GM12878 (cell line): ENCODE results near the gene TPGS1. TPM values are rescaled to one million over a fixed set of nuclear protein-coding genes. Genes with fewer than 3 reads are reported as not detected.

Experiments
- ATAC-seq: fragments of 200-7000 bp; cut with Tn5 transposase; 3 replicates; pipeline ENCODE4 v1.9.1; 2020; ENCODE audit warnings: mild to moderate bottlenecking, moderate library complexity
- BruUV-seq: library from RNA; stranded (reverse); fragments of 400-500 nt; replicated peaks from 2 replicates; lab custom pipeline; 2021; lab: Mats Ljungman, UMichigan
- CTCF ChIA-PET: fragments of 300-600 bp; sonication (Branson Sonifier 250); formaldehyde crosslinking; extraction: SDS; loops from one replicate; lab custom pipeline; 2021; ENCODE audit warnings: inconsistent platforms; lab: Yijun Ruan, JAX
- POLR2A ChIA-PET: fragments of 350-600 bp; formaldehyde crosslinking; extraction: SDS; loops from one replicate; lab custom pipeline; 2021; ENCODE audit warnings: inconsistent platforms; lab: Charles Lee
- RAD21 ChIA-PET: fragments of 300-600 bp; sonication (Branson Sonifier 250); formaldehyde crosslinking; loops from one replicate; lab custom pipeline; 2023; ENCODE audit warnings: antibody characterized with exemption; ENCODE audit not compliant: unreplicated experiment; lab: Charles Lee
- SMC1A ChIA-PET: fragments of 300-600 bp; sonication (Branson Sonifier 250); formaldehyde crosslinking; loops from one replicate; lab custom pipeline; 2023; ENCODE audit not compliant: unreplicated experiment, uncharacterized antibody; lab: Charles Lee
- DNase-seq: peaks from one replicate; pipeline ENCODE4 v3.0.0-alpha.2; 2011; ENCODE audit warnings: low read depth, low spot score
- FAIRE-seq: peaks from 3 replicates; lab custom pipeline; 2011; peaks lifted over from hg19 to GRCh38; lab: Jason Lieb, UNC
- H2AFZ ChIP-seq: 2 replicates; pipeline ENCODE4 v1.6.0; 2011; ENCODE audit warnings: low read depth, low read length, control low read depth; ENCODE audit not compliant: control insufficient read depth
- H3K27ac ChIP-seq: 2 replicates; pipeline ENCODE4 v1.5.1; 2011; ENCODE audit warnings: control low read depth; ENCODE audit not compliant: control insufficient read depth, insufficient read depth
- H3K27me3 ChIP-seq, 2 experiments: replicated peaks in 1 of 2; 2 replicates each; pipeline versions ENCODE4 v1.6.0 to v1.6.1; 2011; ENCODE audit warnings: low read length in 1 of 2; ENCODE audit not compliant: control insufficient read depth in 2 of 2, insufficient read depth in 2 of 2
- H3K36me3 ChIP-seq, 2 experiments: 2 replicates each; pipeline ENCODE4 v1.5.1; 2011; ENCODE audit warnings: low read length in 1 of 2; ENCODE audit not compliant: control insufficient read depth in 2 of 2, insufficient read depth in 2 of 2
- H3K4me1 ChIP-seq: 2 replicates; pipeline ENCODE4 v1.6.1; 2011; ENCODE audit warnings: mild to moderate bottlenecking, low read length, moderate library complexity, mixed read lengths; ENCODE audit not compliant: control insufficient read depth, insufficient read depth
- H3K4me2 ChIP-seq: 2 replicates; pipeline ENCODE4 v1.6.0; 2011; ENCODE audit warnings: control low read depth; ENCODE audit not compliant: control insufficient read depth, insufficient read depth
- H3K4me3 ChIP-seq: fragments of 200-600 bp; sonication (generic); 2 replicates; pipeline ENCODE4 v1.5.1; 2016
- H3K79me2 ChIP-seq: 2 replicates; pipeline ENCODE4 v1.6.0; 2011; ENCODE audit warnings: low read length; ENCODE audit not compliant: control insufficient read depth, insufficient read depth
- H3K9ac ChIP-seq: 2 replicates; pipeline ENCODE4 v1.8.0; 2011; ENCODE audit warnings: low read length, control low read depth, mixed read lengths; ENCODE audit not compliant: control insufficient read depth, insufficient read depth
- H3K9me3 ChIP-seq: replicated peaks from 3 replicates; pipeline ENCODE4 v1.5.1; 2011; ENCODE audit warnings: mild to moderate bottlenecking, low read length; ENCODE audit not compliant: control insufficient read depth, insufficient read depth
- H4K20me1 ChIP-seq: 2 replicates; pipeline ENCODE4 v1.6.0; 2011; ENCODE audit not compliant: control insufficient read depth, insufficient read depth
- BRCA1 ChIP-seq: IDR thresholded peaks from 2 replicates; pipeline ENCODE4 v1.6.1; 2011; ENCODE audit warnings: low read depth, low read length, improper control_type of control experiment
- CUX1 ChIP-seq: IDR thresholded peaks from 2 replicates; pipeline ENCODE4 v1.6.1; 2012; ENCODE audit warnings: improper control_type of control experiment, low read depth, low read length; ENCODE audit not compliant: insufficient replicate concordance
- HCFC1 ChIP-seq: fragments of 150-350 bp; IDR thresholded peaks from 2 replicates; pipeline ENCODE4 v1.6.1; 2014; ENCODE audit warnings: low read length
- JUNB ChIP-seq: IDR thresholded peaks from 2 replicates; pipeline ENCODE4 v1.6.1; 2016; ENCODE audit warnings: antibody characterized with exemption, mild to moderate bottlenecking
- NR2C2 ChIP-seq: IDR thresholded peaks from 2 replicates; pipeline ENCODE4 v1.6.1; 2011; ENCODE audit warnings: borderline replicate concordance, low read depth; ENCODE audit not compliant: control insufficient read depth, insufficient read length
- PKNOX1 ChIP-seq: fragments of 450-650 bp; IDR thresholded peaks from 2 replicates; pipeline ENCODE4 v1.6.1; 2016; ENCODE audit warnings: mild to moderate bottlenecking
- RB1 ChIP-seq: fragments of 450-650 bp; formaldehyde crosslinking; IDR thresholded peaks from 2 replicates; pipeline ENCODE4 v1.6.1; 2017; ENCODE audit warnings: mild to moderate bottlenecking, borderline replicate concordance
- SIN3A ChIP-seq: IDR thresholded peaks from 2 replicates; pipeline ENCODE4 v1.6.1; 2012; ENCODE audit warnings: low read depth, low read length, improper control_type of control experiment
- SIX5 ChIP-seq: IDR thresholded peaks from 2 replicates; pipeline ENCODE4 v1.6.1; 2011; ENCODE audit warnings: mild to moderate bottlenecking, low read depth, low read length, moderate library complexity; ENCODE audit not compliant: severe bottlenecking
- SMARCA5 ChIP-seq: fragments of 450-650 bp; IDR thresholded peaks from 2 replicates; pipeline ENCODE4 v1.6.1; 2017; ENCODE audit warnings: mild to moderate bottlenecking
- WRNIP1 ChIP-seq: IDR thresholded peaks from 2 replicates; pipeline ENCODE4 v1.6.1; 2011; ENCODE audit warnings: low read depth, low read length, improper control_type of control experiment, borderline replicate concordance
- YBX1 ChIP-seq: fragments of 450-650 bp; IDR thresholded peaks from 2 replicates; pipeline ENCODE4 v1.6.1; 2016; ENCODE audit warnings: antibody characterized with exemption
- WGBS: methylation state at CpG from one replicate; pipeline ENCODE4 v1.1.6; 2016; ENCODE audit warnings: low lambda C conversion rate; ENCODE audit not compliant: insufficient replicate concordance, insufficient coverage; ENCODE audit errors: missing lambda C conversion rate; 5-methylcytosine and 5-hydroxymethylcytosine counted together
- in situ Hi-C: fragments of 300-500 bp; cut with MboI; formaldehyde crosslinking; loops from 9 replicates; pipeline ENCODE4 v1.14.3; 2018; ENCODE audit warnings: mixed read lengths
- intact Hi-C: fragments of 100-400 bp; cut with micrococcal nuclease; formaldehyde crosslinking; loops from one replicate; pipeline ENCODE4 v1.14.2; 2022; ENCODE audit not compliant: unreplicated experiment
- polyA plus RNA-seq, 11 experiments: library from polyadenylated mRNA; depleted of rRNA in 4 of 11; unstranded in 6 of 11; stranded (reverse) in 5 of 11; fragments of >200 nt; fragmentation: Nextera tagmentation in 4 of 11; fragmentation: Illumina TruSeq in 1 of 11; extraction: Ambion mirVana in 4 of 11; extraction: Trizol in 1 of 11; gene quantifications; 1 replicate in 1 of 11; 2 replicates in 10 of 11; pipeline versions ENCODE4 v1.2.1 to v1.2.3, GENCODE V29; 2011 to 2016; ENCODE audit warnings: inconsistent platforms in 2 of 11, missing spikeins in 2 of 11, low read depth in 1 of 11
- total RNA-seq, 4 experiments: library from RNA; depleted of rRNA in 3 of 4; stranded (reverse); fragments of >200 nt in 3 of 4; fragmentation: Illumina TruSeq in 1 of 4; extraction: Trizol in 1 of 4; gene quantifications; 2 replicates each; pipeline versions ENCODE4 v1.2.1 to v1.2.3, GENCODE V29; 2013 to 2021

Gene TPGS1
- total and polyA plus RNA-seq, 10 of the 15 experiments (the other 5 are each of a cell fraction or from before 2014, with no cell fraction given): 0.24 to 24.7 (median 7.7) TPM; not detected in 2

GRCh38 chr19:474126-475078, 32.9 kb upstream of the TPGS1 start (continued):
- TF ChIP-seq SIX5 (no peak), HCFC1 (no peak), SMARCA5 (no peak), YBX1 (no peak)

- intact Hi-C loops: no loop called here
- CTCF ChIA-PET: no interaction called here
- TF ChIP-seq PKNOX1 (no peak), JUNB (no peak), CUX1 (no peak), BRCA1 (no peak), SMARCA5 (no peak), NR2C2 (no peak), SIN3A (no peak), WRNIP1 (no peak), RB1 (no peak)
- TF ChIP-seq, all 136 proteins: peak for 0
- no peaks in the 10 kb centered on the region for H3K36me3 ChIP-seq
- ChIA-PET POLR2A (no interaction called here), RAD21 (no interaction called here), SMC1A (no interaction called here)
- ATAC-seq (no peak), FAIRE-seq (no peak), DNase-seq (no peak)
- no peak overlapping the region for H3K9ac ChIP-seq
- no peaks in the 10 kb centered on the region for H3K79me2 ChIP-seq
- no peak overlapping the region for H3K4me3 ChIP-seq
- no peaks in the 10 kb centered on the region for H4K20me1 ChIP-seq
- no peak overlapping the region for H3K4me2 ChIP-seq
- no peak overlapping the region for H3K27ac ChIP-seq
- H3K27me3 ChIP-seq: no peaks in the 10 kb centered on the region
- no TSS peak for BruUV-seq
- no peaks in the 10 kb centered on the region; the same call in 2 of the 3 replicates for H3K9me3 ChIP-seq
- WGBS: 45% methylated on average over 13 of the region's 13 CpGs
- no peak overlapping the region for H2AFZ ChIP-seq
- H3K4me1 ChIP-seq: no peaks in the 10 kb centered on the region
- in situ Hi-C loops: no loop called here
These were observed 31.9 kb upstream of the TPGS1 start for GRCh38 chr19:475360-475759.
